WTC11 (cell line): ENCODE results near the gene CFAP99. TPM values are rescaled to one million over a fixed set of nuclear protein-coding genes. Genes with fewer than 3 reads are reported as not detected.

ENCODE experiments used
- ATAC-seq: fragments of 200-7000 bp; cut with Tn5 transposase; 2 replicates; pipeline ENCODE4 v1.10.0; 2021; ENCODE audit warnings: mild to moderate bottlenecking, moderate library complexity
- CTCF ChIA-PET: fragments of 300-600 bp; sonication (Branson Sonifier 250); formaldehyde crosslinking; loops from one replicate; lab custom pipeline; 2021; ENCODE audit warnings: antibody characterized with exemption; lab: Charles Lee
- POLR2A ChIA-PET: fragments of 350-600 bp; sonication (Branson Sonifier 250); formaldehyde crosslinking; loops from one replicate; lab custom pipeline; 2021; ENCODE audit warnings: antibody characterized with exemption; lab: Charles Lee
- DNase-seq: peaks from one replicate; pipeline ENCODE4 v3.0.0; 2021; ENCODE audit warnings: low spot score
- H3K27ac Mint-ChIP-seq: 2 replicates; pipeline ENCODE4 v1.8.0; 2021; ENCODE audit warnings: mixed read lengths
- H3K27me3 Mint-ChIP-seq: 2 replicates; pipeline ENCODE4 v1.8.0; 2021; ENCODE audit warnings: low read depth, mild to moderate bottlenecking, moderate library complexity, mixed read lengths
- H3K36me3 Mint-ChIP-seq: 2 replicates; pipeline ENCODE4 v1.8.0; 2021; ENCODE audit warnings: mixed read lengths
- H3K4me1 Mint-ChIP-seq: 2 replicates; pipeline ENCODE4 v1.8.0; 2022; ENCODE audit warnings: mixed read lengths
- H3K4me3 Mint-ChIP-seq: 2 replicates; pipeline ENCODE4 v1.8.0; 2021; ENCODE audit warnings: mild to moderate bottlenecking, moderate library complexity, mixed read lengths
- H3K9me3 Mint-ChIP-seq: 2 replicates; pipeline ENCODE4 v1.8.0; 2021; ENCODE audit warnings: mixed read lengths
- EMX1 ChIP-seq: fragments of 250-450 bp; sonication (Bioruptor Pico); IDR thresholded peaks from 2 replicates; pipeline ENCODE4 v1.8.0; 2021; ENCODE audit warnings: mild to moderate bottlenecking
- FOXK1 ChIP-seq: sonication (generic); formaldehyde crosslinking; IDR thresholded peaks from 2 replicates; pipeline ENCODE4 v1.8.0; 2022; ENCODE audit warnings: mild to moderate bottlenecking, moderate library complexity, missing genetic modification reagents
- GRHL2 ChIP-seq: fragments of 250-450 bp; sonication (Bioruptor Pico); IDR thresholded peaks from 2 replicates; pipeline ENCODE4 v1.8.0; 2022; ENCODE audit warnings: mild to moderate bottlenecking, moderate library complexity; ENCODE audit not compliant: insufficient replicate concordance, severe bottlenecking
- JAZF1 ChIP-seq: fragments of 250-450 bp; sonication (Bioruptor Pico); IDR thresholded peaks from 2 replicates; pipeline ENCODE4 v1.9.0; 2021; ENCODE audit warnings: moderate library complexity, mild to moderate bottlenecking, inconsistent platforms
- RORB ChIP-seq: fragments of 250-450 bp; sonication (Bioruptor Pico); IDR thresholded peaks from 2 replicates; pipeline ENCODE4 v1.9.0; 2021; ENCODE audit warnings: mild to moderate bottlenecking
- SMAD4 ChIP-seq: sonication (generic); formaldehyde crosslinking; IDR thresholded peaks from 2 replicates; pipeline ENCODE4 v1.8.0; 2022; ENCODE audit warnings: mild to moderate bottlenecking, missing genetic modification reagents
- SOX15 ChIP-seq: fragments of 250-450 bp; sonication (Bioruptor Pico); IDR thresholded peaks from 2 replicates; pipeline ENCODE4 v1.9.0; 2021; ENCODE audit warnings: mild to moderate bottlenecking
- ZNF317 ChIP-seq: sonication (generic); formaldehyde crosslinking; IDR thresholded peaks from 2 replicates; pipeline ENCODE4 v1.8.1; 2023; ENCODE audit warnings: low read depth, mild to moderate bottlenecking, moderate library complexity, missing genetic modification reagents, borderline replicate concordance
- ZNF396 ChIP-seq: fragments of 250-450 bp; sonication (Bioruptor Pico); IDR thresholded peaks from 2 replicates; pipeline ENCODE4 v1.8.0; 2021; ENCODE audit warnings: mild to moderate bottlenecking, moderate library complexity, borderline replicate concordance
- total RNA-seq: library from RNA; stranded (reverse); gene quantifications from 3 replicates; pipeline ENCODE4 v1.2.3, GENCODE V29; 2021
- TF ChIP-seq, protein P1 (sequence below): fragments of 250-450 bp; sonication (Bioruptor Pico); IDR thresholded peaks from 2 replicates; pipeline ENCODE4 v1.9.0; 2021; ENCODE audit warnings: mild to moderate bottlenecking, borderline replicate concordance
- TF ChIP-seq, protein P2 (sequence below): sonication (generic); formaldehyde crosslinking; conservative IDR thresholded peaks from 2 replicates; pipeline ENCODE4 v1.8.1; 2022; ENCODE audit warnings: mild to moderate bottlenecking, missing genetic modification reagents
- TF ChIP-seq, protein P3 (sequence below): sonication (generic); formaldehyde crosslinking; IDR thresholded peaks from 2 replicates; pipeline ENCODE4 v1.8.0; 2022; ENCODE audit warnings: mild to moderate bottlenecking, missing genetic modification reagents
- TF ChIP-seq, protein P4 (sequence below): sonication (generic); formaldehyde crosslinking; IDR thresholded peaks from 2 replicates; pipeline ENCODE4 v1.8.1; 2022; ENCODE audit warnings: mild to moderate bottlenecking, moderate library complexity, missing genetic modification reagents
- TF ChIP-seq, protein P5 (sequence below): fragments of 250-450 bp; sonication (Bioruptor Pico); IDR thresholded peaks from 2 replicates; pipeline ENCODE4 v1.9.0; 2021; ENCODE audit warnings: mild to moderate bottlenecking
- TF ChIP-seq, protein P6 (sequence below): fragments of 250-450 bp; sonication (Bioruptor Pico); IDR thresholded peaks from 2 replicates; pipeline ENCODE4 v2.1.2; 2022; ENCODE audit warnings: mild to moderate bottlenecking, moderate library complexity

CFAP99 gene
- total RNA-seq, 1 experiment from 2014 or later = not detected

DNA sequence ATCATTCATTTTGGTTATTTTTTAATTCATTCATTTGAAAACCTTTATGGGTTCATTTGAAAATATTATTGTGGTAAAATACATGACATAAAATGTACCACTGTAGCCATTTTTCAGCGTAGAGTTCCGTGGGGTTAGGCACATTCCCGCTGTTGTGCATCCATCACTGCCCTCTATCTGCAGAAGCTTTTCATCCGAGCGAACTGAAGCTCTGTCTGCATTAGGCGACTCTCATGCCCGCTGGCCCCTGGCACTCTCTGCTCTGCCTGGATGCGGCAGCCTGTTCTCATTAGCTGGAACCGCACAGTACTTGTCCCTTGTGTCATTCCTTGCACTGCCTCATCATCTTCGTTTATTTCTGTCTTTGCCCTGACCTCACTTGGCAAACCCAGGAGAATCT, 17.5 kb downstream of the CFAP99 start:
- TF ChIP-seq FOXK1 (CRISPR knock-in tag) (no peak), EMX1 (no peak), GRHL2 (CRISPR knock-in tag) (no peak), RORB (no peak), ZNF396 (CRISPR knock-in tag) (no peak), SOX15 (CRISPR knock-in tag) (no peak), ZNF317 (CRISPR knock-in tag) (no peak), JAZF1 (CRISPR knock-in tag) (no peak), SMAD4 (CRISPR knock-in tag) (no peak)
- TF ChIP-seq, protein P1, sequence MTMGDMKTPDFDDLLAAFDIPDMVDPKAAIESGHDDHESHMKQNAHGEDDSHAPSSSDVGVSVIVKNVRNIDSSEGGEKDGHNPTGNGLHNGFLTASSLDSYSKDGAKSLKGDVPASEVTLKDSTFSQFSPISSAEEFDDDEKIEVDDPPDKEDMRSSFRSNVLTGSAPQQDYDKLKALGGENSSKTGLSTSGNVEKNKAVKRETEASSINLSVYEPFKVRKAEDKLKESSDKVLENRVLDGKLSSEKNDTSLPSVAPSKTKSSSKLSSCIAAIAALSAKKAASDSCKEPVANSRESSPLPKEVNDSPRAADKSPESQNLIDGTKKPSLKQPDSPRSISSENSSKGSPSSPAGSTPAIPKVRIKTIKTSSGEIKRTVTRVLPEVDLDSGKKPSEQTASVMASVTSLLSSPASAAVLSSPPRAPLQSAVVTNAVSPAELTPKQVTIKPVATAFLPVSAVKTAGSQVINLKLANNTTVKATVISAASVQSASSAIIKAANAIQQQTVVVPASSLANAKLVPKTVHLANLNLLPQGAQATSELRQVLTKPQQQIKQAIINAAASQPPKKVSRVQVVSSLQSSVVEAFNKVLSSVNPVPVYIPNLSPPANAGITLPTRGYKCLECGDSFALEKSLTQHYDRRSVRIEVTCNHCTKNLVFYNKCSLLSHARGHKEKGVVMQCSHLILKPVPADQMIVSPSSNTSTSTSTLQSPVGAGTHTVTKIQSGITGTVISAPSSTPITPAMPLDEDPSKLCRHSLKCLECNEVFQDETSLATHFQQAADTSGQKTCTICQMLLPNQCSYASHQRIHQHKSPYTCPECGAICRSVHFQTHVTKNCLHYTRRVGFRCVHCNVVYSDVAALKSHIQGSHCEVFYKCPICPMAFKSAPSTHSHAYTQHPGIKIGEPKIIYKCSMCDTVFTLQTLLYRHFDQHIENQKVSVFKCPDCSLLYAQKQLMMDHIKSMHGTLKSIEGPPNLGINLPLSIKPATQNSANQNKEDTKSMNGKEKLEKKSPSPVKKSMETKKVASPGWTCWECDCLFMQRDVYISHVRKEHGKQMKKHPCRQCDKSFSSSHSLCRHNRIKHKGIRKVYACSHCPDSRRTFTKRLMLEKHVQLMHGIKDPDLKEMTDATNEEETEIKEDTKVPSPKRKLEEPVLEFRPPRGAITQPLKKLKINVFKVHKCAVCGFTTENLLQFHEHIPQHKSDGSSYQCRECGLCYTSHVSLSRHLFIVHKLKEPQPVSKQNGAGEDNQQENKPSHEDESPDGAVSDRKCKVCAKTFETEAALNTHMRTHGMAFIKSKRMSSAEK (CRISPR knock-in tag) = no peak
- TF ChIP-seq, protein P2, sequence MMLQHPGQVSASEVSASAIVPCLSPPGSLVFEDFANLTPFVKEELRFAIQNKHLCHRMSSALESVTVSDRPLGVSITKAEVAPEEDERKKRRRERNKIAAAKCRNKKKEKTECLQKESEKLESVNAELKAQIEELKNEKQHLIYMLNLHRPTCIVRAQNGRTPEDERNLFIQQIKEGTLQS (CRISPR knock-in tag) = no peak
- TF ChIP-seq, protein P3, sequence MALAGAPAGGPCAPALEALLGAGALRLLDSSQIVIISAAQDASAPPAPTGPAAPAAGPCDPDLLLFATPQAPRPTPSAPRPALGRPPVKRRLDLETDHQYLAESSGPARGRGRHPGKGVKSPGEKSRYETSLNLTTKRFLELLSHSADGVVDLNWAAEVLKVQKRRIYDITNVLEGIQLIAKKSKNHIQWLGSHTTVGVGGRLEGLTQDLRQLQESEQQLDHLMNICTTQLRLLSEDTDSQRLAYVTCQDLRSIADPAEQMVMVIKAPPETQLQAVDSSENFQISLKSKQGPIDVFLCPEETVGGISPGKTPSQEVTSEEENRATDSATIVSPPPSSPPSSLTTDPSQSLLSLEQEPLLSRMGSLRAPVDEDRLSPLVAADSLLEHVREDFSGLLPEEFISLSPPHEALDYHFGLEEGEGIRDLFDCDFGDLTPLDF (CRISPR knock-in tag) = no peak
- TF ChIP-seq, protein P4, sequence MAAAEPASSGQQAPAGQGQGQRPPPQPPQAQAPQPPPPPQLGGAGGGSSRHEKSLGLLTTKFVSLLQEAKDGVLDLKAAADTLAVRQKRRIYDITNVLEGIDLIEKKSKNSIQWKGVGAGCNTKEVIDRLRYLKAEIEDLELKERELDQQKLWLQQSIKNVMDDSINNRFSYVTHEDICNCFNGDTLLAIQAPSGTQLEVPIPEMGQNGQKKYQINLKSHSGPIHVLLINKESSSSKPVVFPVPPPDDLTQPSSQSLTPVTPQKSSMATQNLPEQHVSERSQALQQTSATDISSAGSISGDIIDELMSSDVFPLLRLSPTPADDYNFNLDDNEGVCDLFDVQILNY (CRISPR knock-in tag) = no peak
- TF ChIP-seq, protein P5, sequence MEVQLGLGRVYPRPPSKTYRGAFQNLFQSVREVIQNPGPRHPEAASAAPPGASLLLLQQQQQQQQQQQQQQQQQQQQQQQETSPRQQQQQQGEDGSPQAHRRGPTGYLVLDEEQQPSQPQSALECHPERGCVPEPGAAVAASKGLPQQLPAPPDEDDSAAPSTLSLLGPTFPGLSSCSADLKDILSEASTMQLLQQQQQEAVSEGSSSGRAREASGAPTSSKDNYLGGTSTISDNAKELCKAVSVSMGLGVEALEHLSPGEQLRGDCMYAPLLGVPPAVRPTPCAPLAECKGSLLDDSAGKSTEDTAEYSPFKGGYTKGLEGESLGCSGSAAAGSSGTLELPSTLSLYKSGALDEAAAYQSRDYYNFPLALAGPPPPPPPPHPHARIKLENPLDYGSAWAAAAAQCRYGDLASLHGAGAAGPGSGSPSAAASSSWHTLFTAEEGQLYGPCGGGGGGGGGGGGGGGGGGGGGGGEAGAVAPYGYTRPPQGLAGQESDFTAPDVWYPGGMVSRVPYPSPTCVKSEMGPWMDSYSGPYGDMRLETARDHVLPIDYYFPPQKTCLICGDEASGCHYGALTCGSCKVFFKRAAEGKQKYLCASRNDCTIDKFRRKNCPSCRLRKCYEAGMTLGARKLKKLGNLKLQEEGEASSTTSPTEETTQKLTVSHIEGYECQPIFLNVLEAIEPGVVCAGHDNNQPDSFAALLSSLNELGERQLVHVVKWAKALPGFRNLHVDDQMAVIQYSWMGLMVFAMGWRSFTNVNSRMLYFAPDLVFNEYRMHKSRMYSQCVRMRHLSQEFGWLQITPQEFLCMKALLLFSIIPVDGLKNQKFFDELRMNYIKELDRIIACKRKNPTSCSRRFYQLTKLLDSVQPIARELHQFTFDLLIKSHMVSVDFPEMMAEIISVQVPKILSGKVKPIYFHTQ = no peak
- TF ChIP-seq, protein P6, sequence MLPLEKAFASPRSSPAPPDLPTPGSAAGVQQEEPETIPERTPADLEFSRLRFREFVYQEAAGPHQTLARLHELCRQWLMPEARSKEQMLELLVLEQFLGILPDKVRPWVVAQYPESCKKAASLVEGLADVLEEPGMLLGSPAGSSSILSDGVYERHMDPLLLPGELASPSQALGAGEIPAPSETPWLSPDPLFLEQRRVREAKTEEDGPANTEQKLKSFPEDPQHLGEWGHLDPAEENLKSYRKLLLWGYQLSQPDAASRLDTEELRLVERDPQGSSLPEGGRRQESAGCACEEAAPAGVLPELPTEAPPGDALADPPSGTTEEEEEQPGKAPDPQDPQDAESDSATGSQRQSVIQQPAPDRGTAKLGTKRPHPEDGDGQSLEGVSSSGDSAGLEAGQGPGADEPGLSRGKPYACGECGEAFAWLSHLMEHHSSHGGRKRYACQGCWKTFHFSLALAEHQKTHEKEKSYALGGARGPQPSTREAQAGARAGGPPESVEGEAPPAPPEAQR (CRISPR knock-in tag) = no peak
- Mint-ChIP-seq H3K4me3 (no peak overlapping the region), H3K27me3 (no peaks in the 10 kb centered on the region), H3K4me1 (no peaks in the 10 kb centered on the region), H3K36me3 (no peaks in the 10 kb centered on the region), H3K27ac (no peak overlapping the region), H3K9me3 (peaks cover 5% of the 10 kb centered on the region)
- ChIA-PET CTCF (interaction anchor here (0.6 to 4.5 kb wide), 13 partner anchors 9 to 216 kb away, joined by 3 to 21 read pairs (median 3); partner anchors contain the start of genes CFAP99, RNF4 and ZFYVE28), POLR2A (no interaction called here)
- DNase-seq = no peak
- ATAC-seq = peak; percentile 30; the same call in 1 of the 2 replicates
